Measurements from ENCODE around the gene KREMEN2.
A peak's percentile ranks its signal among the peaks of the same experiment; 100 is the strongest.

The KREMEN2 gene

DNA sequence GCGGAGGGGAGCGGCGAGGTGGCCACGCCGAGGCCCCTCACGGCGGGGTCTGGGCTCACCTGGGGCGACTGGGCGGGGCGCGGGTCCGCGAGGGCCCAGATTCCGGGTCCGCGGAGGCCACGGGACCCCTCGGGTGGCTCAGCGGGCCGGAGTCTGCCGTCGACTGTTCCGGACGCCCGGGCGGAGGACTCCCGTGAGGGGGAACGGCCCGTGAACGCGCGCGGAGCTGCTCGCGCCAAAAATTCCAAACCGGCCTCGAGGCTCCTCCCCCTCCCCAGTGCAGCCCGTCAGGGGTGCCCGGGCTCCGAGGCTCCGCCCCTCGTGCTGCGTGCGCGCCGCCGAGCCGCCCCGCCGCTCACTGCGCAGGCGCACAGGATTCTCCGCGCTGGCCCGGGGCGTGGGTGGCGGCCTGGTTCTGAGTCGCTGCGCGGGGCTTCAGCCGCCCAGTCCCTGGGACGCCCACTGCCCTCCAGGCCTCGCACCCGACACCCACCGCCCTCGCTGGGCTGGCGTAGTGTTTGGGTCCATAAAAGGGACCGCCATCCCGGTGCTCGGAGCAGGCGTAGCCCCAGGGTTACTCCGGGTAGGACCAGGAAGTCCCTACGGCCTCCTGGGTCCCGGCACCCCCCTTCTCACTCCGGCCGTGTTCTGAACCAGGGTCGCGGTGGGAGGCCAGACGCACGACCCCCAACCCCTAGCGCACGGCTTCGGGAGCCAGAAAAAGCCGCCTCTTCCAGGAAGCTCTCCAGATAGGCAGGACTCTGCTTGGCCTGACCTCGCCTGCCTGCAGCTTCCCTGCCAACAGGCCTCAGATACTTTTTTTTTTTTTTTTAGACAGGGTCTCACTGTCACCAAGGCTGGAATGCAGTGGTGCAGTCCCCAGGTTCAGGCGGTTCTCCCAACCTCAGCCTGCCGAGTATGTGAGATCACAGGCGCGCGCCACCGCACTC is 16.4 kb downstream of the KREMEN2 start, which contains the start of gene PKMYT1:
TSS of gene PKMYT1 (minus strand) at position 220 of the 950 bp plus-strand sequence. CDS start 789 bp downstream, outside the sequence.
- DNase-seq = peak; percentile 63

DNA sequence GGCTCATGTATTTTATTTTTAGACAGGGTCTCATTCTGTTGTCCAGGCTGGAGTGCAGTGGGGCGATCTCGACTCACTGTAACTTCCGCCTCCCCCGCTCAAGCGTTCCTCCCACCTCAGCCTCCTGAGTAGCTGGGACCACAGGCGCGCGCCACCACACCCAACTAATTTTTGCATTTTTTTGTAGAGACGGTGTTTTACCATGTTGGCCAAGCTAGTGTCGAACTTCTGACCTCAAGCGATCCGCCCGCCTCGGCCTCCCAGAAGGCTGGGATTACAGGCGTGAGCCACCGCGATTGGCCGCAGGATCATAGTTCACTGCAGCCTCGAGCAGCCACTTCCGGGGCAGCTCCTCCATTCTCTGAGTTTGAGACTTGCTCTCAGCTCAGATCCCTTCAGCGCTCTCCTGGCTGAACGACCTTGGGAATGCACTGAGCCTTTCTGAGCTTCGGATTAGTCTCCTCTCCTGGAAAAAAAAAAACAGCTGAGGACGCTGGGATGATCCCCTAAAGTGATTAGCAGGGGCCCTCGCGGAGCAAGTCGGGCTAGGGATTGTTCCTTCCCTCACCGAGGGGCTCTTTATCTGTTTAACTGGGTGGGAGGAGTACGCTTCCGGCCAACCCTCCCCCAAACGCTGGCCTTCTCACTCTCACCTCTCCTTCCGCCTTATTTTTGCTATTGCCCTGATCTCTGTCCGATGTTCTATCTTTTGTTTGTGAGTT is 17.3 kb downstream of the KREMEN2 start:
- DNase-seq = no peak

GRCh38 chr16:2981899-2982250 is 17.8 kb downstream of the KREMEN2 start:
- DNase-seq = no peak

- no peak for DNase-seq
Measured at GRCh38 chr16:2982402-2982801, 18.3 kb downstream of the KREMEN2 start.

DNA sequence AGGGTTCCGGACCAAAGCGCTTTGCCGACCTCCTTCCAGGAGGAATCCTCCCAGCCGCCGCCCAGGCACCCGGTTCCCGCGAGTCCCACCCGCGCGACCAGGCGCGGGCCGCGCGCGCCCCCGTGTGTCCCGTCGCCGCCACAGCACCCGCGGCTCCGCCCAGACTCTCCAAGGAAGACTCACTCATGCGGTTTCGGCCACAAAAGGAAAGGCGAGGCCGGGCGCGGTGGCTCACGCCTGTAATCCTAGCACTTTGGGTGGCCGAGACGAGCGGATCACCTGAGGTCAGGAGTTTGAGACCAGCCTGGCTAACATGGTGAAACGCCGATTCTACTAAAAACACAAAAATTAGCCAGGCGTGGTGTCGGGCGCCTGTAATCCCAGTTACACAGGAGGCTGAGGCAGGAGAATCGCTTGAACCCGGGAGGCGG is 19.6 kb downstream of the KREMEN2 start:
- DNase-seq = peak; percentile 45

GRCh38 chr16:2985462-2985861 is 21.4 kb downstream of the KREMEN2 start:
- no peak for DNase-seq

- no peak for DNase-seq
Measured at GRCh38 chr16:2985893-2986355, 21.8 kb downstream of the KREMEN2 start.

DNA sequence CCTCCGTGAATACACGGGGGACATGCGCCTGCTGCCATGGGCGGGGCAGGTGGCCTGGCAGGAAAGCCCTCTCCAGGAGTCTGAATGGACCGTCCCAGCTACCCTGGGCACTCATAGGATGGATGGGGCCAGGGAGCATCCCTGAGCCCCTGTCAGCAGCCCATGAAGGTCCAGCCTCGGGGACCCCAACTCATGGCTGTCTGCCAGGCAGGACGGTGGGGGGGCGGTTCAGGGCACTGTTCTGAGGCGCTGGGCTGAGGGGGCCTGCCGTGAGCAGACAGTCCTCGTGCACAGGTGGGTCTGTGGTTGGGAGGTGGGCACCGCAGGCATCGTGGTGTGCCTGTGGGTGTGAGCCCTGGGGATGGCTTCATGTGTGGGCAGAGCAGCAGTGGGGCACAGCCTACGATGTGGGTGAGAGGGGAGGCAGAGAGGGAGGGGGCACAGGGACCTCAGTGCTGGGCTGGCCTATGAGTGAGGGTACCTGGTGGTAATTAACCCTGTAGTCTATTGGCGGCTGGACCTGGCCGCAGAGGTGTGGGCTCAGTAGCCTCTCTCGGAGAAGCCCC is 22.6 kb downstream of the KREMEN2 start:
- DNase-seq = no peak

- DNase-seq = no peak
Measured at GRCh38 chr16:2987286-2987685, 23.2 kb downstream of the KREMEN2 start.

- DNase-seq = no peak
Measured at GRCh38 chr16:2987833-2988232, 23.8 kb downstream of the KREMEN2 start.

DNA sequence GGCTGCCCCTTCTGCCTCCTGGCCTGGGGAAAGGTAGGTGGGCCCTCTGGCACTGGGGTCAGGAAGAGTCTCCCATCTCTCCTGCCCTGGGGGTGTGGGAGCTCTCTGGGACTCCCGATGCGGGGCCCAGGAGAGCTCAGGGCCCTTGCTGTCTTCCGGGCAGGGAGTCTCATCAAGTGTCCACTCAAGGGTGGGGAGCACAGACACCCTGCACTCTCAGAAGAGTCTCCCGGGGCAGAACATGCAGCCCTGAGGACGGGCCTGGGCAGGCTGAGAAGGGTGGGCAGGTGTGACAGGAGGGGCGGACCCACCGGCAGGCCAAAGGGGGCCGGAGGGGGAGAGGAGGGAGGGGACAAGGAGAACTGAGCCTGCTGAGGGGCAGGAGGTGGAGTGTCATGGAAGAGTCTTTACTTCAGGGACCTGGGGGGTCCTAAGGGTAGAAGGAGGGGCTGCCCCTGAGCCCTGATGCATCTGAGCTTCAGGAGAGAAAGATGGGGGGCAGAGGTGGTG is 24.6 kb downstream of the KREMEN2 start:
- DNase-seq = no peak

- DNase-seq = no peak
Measured at GRCh38 chr16:2990891-2991290, 26.8 kb downstream of the KREMEN2 start.

DNA sequence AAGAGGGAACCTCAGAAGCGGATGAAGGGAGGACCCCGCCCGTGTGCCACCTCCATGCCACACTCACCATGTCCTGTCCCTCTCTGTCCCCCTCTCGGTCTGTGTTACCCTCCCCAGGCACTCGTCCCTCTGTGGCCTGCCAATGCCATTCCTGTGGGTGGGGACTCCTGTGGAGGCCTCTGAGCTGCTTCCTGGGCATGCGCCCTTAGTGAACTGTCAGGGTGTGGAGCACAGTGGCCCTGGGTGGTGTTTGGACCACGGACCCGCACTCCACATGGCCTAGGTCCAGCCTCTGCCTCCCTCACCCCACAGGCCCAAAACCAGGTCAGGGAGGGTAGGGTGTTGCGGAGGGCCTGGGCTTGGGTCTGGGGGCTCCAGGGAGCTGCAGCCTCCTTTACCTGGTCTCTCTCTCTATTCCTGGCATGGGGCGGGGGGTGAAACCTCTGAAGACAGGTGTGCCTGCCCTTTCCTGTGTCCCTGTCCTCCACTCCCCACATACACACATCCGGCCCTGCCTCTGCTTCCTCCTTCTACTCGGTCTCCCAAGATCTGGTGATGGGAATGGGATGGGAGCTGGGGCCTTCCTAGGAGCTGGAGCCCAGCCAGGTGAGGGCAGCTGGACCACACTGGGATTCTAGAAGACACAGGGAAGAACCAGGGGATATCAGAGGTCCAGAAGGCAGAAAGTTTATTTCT is 27.6 kb downstream of the KREMEN2 start:
- no peak for DNase-seq

DNA sequence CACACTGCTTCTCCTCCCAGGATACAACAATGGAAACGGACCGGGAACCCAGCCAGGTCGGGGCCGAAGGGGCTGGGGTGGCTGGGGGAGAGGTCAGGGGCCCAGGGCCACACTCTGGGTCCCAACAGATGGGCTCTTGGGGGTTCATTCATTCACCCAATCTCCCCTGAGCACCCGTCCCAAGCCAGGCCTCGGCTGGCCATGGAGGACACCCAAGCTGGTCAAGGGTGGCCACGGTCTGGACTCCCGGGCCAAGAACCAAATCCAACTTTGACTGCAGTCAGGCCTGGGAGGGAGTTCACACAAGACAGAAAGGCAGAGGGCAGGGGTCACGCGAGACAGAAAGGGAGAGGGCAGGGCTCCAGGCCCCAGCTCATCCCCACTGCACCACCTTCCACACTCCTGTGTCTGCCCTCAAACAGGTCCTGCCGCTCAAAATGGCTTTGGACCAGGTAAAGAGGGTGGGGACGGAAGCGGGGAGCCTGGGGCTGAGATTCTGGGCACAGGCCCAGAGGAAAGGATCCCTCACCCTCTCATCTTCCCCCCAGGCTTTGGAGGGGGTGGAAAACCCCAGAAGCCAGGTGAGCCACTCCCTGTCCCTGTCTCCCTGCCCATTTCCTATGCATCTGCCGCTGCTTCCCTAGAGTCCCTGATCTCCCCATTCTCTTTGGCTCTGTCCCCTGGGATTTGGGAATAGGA is 28.5 kb downstream of the KREMEN2 start:
- no peak for DNase-seq

DNA sequence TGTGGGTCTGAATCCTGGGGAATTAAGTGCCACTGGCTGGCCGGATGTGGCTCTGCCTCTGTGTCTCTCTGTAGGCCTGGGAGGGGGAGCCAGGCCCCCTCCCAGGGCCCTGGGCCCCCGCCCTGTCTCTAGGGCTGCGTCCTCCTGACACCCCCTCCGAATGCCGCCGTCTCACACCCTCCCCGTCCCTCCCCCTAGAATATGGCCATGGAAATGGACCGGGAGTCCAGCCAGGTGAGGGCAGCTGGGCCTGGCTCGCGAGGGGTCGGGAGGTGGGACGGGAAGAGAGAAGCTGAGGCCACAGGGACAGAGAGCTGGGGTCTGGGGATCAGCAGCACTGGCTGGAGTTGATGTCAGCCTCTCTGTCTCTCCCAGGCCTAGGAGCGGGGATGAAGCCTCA is 32.2 kb downstream of the KREMEN2 start:
- no peak for DNase-seq

DNA sequence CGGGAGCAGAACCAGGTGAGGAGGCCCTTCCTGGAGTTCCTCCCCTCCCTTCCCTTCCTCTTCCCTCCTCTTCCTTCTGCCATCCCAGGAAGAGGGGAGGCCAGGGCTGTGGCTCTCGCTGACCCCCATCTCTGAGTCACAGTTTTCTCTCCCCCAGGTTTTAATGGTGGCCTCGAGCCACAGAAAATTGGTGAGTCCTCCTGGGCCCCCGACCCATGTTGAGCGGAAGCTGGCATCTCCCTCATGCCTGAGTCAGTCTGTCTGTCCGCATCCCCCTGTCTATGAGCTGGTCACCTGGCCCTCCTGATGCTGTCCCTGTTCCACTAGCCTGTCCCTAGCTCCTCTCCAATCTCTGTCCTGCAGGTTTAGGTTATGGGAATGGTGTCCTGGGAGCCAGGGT is 35.9 kb downstream of the KREMEN2 start:
- no peak for DNase-seq

- no peak for DNase-seq
Measured at GRCh38 chr16:3000540-3000939, 36.5 kb downstream of the KREMEN2 start.

- no peak for DNase-seq
Measured at GRCh38 chr16:3001316-3001715, 37.2 kb downstream of the KREMEN2 start.

- DNase-seq = peak; percentile 91
Measured at GRCh38 chr16:3003582-3004270, 39.7 kb downstream of the KREMEN2 start.

DNA sequence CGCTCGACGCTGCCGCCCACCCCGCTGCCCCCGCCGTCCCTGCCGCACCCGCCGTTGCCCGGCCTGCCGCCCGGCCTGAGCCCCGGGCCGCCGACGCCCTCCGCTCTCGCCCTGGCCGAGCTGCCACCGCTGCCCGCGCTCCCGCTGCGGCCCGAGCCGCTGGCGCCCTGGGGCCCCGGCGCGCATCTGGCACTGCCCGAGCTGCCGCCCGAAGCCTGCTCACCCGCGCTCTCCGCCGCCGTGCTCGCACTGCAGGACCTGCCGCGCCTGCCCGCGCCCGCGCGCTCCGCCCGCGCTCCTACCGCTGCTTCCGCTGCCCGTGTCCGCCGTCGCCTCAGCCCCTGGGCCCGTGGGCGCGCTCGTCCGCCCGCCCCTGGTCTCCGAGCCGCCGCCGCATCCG is 40.2 kb downstream of the KREMEN2 start:
- no peak for DNase-seq

GRCh38 chr16:3004781-3005284 is 40.8 kb downstream of the KREMEN2 start:
- DNase-seq = no peak
